Body of pancreas (tissue), 4 donors: ENCODE data around the gene PPP6R2.

ENCODE experiments used
- POLR2A ChIP-seq, 3 donors: fragments of 450-650 bp; IDR thresholded peaks; one replicate each; pipeline ENCODE4 v1.6.1; 2016; ENCODE audit warnings: antibody characterized with exemption in 3 of 3, mild to moderate bottlenecking in 2 of 3
- TF ChIP-seq, protein P1 (sequence below), 7 experiments: fragments of 450-650 bp in 4 of 7; fragments of 200-600 bp in 3 of 7; sonication (generic) in 3 of 7; IDR thresholded peaks; one replicate each; pipeline ENCODE4 v1.5.1; 2016 to 2019; ENCODE audit warnings: antibody characterized with exemption in 7 of 7

DNA sequence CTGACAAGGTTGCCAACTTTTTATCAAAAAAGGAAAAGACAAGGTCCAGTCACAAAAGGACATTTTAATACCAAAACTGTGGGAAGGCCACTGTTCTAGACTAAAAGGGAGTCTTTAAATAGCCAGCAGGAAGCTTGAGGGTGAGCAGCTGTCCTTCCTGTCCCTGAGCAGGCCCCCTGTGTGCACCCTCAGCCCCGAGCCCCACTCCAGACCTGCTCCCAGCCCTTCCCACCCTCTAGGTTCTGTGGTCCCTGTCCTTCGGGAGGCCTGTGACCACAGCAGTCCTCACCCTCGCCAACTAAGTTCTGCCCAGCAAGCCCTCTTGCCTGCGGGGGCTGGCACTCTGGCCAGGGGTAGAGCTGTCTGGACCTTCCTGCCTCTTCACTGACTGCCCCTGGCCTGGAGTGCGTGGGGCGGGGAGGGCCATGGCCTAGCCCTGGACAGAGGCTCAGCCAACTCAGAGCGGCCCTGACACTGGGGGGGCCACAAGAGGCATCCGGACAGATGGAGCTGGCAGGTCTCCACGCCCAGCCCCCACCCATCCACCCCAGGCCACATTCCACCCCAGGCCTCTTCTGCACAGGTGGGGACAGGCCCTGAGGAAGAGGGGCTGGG is 34.0 kb upstream of the PPP6R2 start:
- no peak for TF ChIP-seq POLR2A (IDR thresholded peaks at IDR 0.05)
- TF ChIP-seq, protein P1, sequence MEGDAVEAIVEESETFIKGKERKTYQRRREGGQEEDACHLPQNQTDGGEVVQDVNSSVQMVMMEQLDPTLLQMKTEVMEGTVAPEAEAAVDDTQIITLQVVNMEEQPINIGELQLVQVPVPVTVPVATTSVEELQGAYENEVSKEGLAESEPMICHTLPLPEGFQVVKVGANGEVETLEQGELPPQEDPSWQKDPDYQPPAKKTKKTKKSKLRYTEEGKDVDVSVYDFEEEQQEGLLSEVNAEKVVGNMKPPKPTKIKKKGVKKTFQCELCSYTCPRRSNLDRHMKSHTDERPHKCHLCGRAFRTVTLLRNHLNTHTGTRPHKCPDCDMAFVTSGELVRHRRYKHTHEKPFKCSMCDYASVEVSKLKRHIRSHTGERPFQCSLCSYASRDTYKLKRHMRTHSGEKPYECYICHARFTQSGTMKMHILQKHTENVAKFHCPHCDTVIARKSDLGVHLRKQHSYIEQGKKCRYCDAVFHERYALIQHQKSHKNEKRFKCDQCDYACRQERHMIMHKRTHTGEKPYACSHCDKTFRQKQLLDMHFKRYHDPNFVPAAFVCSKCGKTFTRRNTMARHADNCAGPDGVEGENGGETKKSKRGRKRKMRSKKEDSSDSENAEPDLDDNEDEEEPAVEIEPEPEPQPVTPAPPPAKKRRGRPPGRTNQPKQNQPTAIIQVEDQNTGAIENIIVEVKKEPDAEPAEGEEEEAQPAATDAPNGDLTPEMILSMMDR (IDR thresholded peaks at IDR 0.05) = no peak
